Suppressor macrophage (primary cell): ENCODE results near the gene YTHDF2.
"Not testable (repeated sequence)": the region's sequence is repeated elsewhere in the genome, so short reads cannot be mapped to it uniquely, and the experiment has no call there.

Experiments
- DNase-seq, 4 experiments: peaks; one replicate each; pipeline ENCODE4 v3.0.0-alpha.2; 2020 to 2022

The YTHDF2 gene

DNA sequence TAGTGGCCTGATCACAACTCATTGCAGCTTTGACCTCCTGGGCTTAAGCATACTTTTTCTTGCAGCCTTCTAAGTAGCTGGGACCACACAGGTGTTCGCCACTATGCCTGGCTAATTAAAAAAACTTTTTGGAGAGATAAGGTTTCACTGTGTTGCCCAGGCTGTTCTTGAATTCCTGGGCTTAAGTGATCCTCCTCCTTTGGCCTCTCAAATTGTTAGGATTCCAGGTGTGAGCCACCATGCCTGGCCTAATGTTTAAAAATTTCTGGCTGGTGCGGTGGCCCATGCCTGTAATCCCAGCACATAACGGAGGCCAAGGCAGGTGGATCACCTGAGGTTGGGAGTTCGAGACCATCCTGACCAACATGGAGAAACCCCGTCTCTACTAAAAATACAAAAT is 24.4 kb downstream of the YTHDF2 start:
- DNase-seq, result no peak

DNA sequence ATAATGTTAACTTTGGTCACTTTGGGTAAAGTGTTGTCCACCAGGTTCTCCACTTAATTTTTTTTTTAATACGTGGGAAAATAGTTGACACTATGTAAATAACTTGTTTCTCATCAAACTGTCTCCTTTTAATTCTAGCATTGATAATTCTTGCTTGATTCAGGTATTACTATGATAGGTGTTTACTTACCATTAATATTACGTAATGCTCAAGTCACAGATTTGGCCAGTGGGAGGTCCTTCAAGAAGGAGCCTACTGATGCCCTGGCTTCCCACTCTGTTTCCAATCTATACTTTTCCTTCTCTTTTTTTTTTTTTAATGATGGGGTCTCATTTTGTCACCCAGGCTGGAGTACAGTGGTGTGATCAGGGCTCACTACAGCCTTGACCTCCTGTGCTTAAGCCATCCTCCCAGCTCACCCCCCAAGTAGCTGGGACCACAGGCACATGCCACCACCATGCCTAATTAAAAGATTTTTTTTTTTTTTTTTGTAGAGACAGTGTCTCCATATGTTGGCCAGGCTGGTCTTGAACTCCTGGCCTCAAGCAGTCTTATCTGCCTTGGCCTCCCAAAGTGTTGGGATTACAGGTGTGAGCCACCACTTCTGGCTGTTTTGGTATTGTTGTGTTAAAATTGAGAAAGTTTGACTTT is 29.9 kb downstream of the YTHDF2 start:
- DNase-seq, result no peak

DNA sequence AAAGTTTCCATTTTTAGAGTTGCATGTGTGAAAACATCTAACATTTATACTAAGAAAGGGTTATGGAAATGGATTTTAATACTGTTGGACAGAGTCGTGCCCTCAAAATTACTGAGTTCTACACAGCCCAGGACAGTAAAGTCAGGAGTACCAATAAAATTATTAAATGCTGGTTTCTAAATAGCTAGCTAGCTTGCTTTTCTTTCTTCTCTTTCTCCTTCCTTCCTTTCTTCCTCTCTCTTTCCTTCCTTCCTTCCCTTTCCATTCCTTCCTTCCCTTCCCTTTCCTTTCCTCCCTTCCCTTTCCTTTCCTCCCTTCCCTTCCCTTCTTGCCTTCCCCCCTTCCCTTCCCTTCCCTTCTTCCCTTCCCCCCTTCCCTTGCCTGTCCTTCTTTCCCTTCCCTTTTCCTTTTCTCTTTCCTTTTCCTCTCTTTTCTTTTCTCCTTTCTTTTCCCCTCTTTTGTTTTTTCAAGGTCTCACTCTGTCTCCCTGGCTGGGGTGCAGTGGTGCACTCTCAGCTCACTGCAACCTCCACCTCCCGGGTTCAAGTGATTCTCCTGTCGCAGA is 33.9 kb downstream of the YTHDF2 start:
- no peak for DNase-seq

DNA sequence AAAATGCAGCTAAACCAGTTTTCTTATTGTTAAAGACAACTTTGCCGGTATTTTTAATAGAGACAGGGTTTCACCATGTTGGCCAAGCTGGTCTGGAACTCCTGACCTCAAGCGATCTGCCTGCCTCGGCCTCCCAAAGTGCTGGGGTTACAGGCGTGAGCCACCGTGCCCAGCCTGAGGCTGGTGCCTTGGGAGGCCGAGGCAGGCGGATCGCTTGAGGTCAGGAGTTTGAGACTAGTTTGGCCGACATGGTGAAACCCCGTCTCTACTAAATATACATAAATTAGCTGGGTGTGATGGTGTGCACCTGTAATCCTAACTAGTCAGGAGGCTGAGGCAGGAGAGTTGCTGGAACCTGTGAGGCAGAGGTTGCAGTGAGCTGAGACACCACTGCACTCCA is 35.2 kb downstream of the YTHDF2 start:
- not testable (repeated sequence) for DNase-seq

DNA sequence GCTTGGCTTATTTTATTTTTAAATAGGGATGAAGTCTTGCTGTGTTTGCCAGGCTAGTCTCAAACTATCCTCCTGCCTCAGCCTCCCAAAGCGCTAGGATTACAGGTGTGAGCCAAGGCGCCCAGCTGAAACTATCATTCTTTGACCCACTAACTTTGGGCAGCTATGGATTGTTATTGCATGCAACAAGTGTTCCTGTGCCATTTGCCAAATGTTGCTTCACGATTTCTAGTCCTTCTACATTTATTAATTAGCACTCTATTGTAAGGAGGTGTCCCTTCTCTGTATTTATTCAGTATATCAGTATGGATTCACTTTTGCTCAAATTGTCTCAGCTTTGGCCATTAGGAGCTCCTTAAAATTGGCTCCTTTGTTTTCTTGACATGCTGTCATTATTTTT is 36.4 kb downstream of the YTHDF2 start:
- no peak for DNase-seq

DNA sequence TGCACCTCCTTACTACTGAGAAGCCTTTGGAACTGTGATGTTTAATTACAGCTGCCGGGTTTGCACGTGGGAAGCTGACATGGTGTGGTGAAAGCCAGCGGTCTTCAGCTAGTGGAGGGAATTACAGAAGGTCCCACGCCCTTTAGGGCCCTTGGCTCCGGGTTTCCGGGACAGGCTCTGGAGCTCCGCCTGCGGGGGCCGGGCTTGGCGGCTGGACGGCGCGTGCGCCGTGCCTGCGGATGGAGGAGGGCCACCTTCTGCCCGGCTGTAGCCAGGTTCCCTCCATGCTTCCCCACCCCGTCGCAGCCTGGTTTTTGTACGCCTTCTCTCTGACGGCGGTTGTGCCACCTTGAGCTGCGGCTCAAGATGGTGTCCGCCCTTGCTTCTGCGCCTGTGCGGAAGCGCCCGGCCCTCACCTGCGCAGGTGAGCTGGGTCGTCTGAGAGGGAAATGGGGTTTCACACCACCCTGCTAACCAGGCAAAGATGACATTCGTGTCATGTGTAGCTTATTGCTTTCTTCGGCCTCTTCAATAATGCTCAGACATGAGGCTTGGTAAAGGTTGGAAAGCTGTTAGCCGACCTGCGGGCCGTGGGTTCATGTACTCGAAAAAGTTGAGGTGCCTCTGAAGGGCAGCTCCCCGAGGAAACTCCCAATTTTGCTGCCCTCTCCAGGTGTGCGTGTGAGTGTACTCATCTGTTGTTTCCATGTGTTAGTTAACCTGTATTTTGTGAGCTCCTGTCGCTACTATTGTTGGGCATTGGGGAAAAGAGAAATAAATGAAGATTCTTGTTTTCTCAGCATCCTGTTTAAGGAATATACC is 38.6 kb downstream of the YTHDF2 start:
- DNase-seq, result peak; percentile 86 to 94 (median 92)

DNA sequence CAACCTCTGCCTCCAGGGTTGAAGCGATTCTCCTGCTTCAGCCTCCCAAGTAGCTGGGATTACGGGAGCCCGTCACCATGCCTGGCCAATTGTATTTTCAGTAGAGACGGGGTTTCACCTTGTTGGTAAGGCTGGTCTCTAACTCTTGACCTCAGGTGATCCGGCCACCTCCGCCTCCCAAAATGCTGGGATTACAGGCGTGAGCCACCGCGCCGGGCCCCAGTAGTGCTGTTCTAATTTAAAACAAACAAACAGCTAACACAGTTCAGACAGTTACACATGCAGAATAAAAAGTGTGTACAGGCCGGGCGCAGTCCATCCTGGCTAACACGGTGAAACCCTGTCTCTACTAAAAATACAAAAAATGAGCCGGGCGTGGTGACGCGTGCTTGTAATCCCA is 39.6 kb downstream of the YTHDF2 start:
- no peak for DNase-seq

DNA sequence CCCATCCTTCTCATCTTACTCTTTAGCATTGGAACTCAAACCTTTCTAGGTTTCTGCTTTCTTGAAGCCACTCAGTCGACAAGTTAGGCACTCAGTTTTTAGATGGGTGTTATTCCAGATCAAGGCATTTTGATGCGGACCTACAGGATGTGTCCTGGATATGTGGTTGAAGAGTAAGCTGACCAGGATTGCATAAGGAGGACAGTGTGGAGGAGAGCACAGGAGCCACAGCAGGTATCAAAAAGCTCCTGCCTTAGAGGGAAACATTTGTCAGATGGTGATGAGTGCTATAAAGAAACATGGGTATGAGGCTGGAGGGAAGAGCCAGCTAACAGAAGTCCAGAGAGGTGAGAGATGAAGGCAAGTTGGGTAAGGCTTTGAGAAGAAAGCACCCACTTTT is 41.3 kb downstream of the YTHDF2 start:
- no peak for DNase-seq

DNA sequence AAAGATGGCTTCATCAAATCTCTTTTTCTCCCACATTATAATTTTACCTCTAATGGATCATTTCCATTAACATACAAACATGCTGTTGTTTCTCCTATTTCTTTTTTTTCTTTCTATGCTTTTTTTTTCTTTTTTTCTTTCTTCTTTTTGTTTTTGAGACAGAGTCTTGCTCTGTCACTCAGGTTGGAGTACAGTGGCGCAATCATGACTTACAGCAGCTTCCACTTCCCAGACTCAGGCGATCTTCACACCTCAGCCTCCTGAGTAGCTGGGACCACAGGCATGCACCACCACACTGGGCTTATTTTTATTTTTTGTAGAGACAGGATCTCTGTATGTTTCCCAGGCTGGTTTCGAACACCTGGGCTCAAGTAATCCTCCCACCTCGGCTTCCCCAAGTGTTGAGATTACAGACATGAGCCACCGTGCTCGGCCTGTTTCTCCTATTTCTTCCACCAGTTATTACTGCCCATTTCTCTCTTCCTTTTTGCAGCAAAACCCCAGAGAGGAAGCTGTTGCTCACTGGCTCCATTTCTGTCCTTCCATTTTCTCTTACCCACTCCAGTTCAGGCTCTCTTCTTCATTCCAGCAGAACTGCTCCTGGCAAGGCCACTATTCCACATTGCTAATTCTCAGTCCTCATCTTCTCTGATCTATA is 43.1 kb downstream of the YTHDF2 start:
- DNase-seq, result peak; percentile 22 to 51 (median 36)

DNA sequence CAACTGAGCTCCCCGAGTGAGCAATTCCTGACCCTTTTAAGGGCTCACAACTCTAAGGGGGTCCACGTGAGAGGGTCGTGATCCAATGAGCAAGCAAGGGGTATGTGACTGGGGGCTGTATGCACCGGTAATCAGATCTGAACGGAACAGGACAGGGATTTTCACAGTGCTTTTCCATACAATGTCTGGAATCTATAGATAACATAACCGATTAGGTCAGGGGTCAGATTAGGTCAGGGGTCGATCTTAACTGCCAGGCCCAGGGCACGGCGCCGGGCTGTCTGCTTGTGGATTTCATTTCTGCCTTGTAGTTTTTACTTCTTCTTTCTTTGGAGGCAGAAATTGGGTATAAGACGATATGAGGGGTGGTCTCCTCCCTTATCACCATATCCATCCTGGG is 44.6 kb downstream of the YTHDF2 start:
- DNase-seq, result no peak

DNA sequence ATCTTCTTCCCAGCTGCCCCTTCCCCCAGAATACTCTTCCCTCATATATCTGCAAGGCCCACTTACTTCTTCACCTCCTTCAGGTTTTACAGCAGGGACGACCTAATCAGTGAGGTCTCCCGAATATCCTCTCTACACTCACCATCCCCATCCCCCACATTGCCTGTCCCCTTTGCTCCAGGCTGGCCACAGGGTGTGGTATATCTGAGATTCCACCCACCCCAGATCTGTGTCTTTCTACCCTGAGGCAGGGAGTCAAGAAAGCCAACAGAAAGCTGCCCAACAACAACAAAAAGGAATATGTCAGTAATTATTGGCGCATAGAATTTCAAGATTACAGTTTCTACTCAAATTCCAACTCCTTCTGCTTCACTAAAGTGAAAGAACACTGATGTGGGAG is 45.3 kb downstream of the YTHDF2 start:
- DNase-seq, result no peak

DNA sequence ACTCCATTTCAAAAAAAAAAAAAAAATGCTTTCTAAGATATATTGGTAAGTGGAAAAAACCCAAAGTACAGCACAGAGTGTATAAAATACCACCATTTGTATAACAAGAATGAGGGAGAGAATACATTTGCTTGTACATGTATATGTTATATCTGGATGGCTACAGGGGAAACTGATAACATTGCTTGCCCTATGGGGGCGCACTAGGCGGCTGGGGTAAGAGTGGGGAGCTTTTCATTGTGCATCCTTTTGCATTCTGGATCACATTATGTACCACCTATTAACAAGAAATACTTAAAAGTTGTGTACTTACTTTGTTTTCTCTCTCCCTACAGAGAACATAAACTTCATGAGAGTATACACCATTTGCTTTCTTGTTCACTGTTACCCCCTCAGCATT is 46.6 kb downstream of the YTHDF2 start:
- no peak for DNase-seq

DNA sequence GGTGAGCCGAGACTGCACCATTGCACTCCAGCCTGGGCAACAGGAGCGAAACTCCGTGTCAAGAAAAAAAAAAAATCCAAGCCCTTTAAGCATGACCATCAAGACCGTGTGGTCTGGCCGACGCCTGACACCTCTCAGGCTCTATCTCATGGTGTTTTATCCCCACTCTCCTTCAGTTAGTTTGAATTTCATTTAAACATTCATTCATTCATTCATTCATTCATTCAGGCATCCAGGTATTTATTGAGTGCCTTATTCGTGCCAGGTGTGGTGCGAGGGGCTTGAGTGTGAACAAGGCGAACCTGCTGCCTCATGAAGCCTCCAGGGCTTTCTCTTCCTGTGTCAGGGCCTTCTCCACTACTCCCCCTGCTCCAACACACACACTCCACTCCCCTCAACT is 52.7 kb downstream of the YTHDF2 start:
- DNase-seq, result no peak

DNA sequence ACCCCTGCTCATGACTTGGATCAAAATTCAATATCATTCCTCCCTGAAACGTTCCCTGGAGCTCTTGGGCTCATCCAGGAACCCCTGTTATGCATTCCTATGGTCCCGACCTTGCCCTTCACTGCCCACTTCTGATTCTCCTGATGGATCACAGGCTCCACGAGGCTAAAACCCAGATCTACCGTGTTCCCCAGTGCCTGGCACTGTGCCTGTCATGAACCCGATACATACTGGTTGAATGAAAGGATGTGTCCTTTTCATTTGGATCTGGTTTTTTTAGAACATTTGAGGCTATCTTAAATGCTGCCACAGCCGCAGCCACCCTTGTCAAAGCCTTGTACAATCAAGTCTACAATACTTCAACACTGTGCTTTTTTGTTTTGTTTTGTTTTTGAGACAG is 53.1 kb downstream of the YTHDF2 start:
- DNase-seq, result no peak

DNA sequence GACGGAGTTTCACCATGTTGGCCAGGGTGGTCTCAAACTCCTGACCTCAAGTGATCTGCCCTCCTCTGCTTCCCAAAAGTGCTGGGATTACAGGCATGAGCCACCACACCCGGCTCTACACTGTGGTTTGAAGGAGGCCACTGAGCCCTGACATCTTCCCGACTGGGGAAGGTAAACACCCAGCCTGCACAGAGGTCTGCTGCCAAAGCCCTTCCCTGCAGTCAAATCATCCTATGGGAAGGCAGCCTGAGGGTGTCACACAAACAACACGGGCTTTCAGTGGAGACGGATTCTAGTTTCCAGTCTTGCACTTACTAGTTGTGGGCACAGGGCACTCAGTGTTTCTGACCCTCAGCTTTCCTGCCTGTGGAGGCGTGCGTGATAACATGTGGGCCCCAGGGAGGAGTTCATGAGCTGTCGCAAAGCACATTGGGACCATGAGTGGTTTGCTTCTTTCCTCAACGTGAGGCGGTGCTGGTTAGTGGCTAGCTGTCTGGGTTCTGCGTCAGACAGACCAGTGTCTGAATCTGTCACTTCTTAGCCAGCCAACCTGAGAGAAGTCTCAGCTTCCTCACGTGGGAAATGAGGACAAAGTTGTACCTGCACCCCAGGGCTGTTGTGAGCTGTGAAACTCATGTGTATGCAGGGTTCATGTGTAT is 53.8 kb downstream of the YTHDF2 start:
- no peak for DNase-seq

DNA sequence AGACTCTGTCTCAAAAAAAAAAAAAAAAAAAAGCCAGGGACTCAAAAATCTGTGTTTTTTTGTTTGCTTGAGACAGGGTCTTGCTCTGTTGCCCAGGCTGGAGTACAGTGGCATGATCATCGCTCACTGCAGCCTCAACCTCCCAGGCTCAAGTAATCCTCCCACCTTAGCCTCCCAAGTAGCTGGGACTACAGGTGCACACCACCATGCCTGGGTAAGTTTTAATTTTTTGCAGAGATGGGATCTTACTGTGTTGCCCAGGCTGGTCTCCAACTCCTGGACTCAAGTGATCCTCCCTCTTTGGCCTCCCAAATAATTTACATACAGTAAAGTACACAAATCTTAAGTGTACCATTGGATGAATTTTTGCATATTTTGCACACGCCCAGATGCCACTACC is 55.2 kb downstream of the YTHDF2 start:
- DNase-seq, result not testable (repeated sequence)

DNA sequence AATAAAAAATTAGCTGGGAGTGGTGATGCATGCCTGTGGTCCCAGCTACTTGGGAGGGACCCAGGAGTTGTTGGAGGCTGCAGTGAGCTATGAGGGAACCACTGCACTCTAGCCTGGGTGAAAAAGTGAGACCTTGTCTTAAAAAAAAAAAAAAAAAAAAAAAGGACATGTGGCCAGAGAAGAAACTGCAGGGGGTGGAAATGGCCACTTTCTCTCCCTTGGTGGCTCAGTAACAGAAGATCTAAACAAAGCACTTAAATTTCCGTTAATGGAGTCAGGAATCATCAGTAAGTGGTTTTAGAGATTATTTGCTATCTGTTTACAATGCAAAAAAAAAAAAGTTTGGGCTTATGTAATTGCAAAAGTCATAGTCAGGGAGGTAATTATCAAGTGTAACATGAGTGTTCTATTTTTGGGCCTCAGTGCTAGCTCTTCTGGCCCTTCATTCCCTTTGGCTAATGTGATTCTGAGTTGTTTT is 55.9 kb downstream of the YTHDF2 start:
- DNase-seq, result no peak

DNA sequence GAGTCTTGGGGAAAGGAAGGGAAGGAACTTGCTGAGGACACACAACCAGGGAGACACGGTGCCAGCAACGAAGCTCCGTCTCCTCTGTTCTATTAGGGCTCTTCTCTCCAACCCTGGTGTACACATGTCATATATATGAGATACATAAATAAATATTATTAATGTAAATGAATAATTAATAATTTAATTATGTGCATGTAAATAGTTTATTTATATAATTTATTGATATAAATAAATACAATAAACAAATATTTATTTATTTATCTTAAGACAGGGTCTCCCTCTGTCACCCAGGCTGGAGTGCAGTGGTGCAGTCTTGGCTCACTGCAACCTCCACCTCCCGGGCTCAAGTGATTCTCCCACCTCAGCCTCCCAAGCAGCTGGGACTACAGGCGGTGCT is 57.8 kb downstream of the YTHDF2 start:
- not testable (repeated sequence) for DNase-seq

DNA sequence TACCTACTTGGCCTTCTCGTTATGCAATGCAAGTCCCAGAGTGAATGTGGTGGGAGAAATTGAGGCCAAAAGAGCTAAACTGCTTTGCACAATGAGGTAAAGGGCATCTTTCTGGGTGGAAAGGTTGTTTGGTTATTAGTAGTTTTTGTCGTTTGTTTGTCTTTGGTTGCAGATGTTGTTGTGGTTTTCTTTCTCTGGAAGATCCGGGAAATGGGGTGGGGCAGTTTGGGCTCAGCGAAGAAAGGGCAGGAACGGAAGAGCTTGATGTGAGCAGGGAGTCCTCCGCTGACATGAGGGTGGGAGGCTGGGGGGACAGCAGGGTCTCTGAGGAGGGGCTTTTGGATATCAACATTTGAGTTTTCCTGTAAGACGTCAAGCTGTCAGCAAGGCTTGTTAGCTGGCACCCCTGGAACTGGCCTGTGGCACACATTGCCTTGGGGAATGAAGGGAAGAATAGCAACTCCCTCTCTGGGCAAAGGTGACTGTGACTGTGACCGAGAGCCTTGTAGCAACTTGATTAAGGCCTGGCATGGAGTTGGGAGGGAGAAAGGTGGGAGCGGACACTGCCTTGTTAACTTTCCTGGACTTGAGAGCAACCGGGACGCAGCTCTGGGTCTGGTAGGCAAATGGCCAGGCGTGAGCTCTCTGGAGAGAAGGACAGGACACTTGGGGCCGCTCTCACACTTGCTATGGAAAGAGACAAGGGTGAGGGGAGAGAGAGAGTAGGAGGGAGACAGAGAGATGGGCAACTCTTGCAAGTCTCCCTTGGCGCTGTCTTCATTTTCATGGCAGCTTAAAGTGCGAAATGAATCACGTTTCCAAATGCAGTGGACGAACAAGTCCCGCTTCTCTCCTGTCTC is 59.8 kb downstream of the YTHDF2 start:
- DNase-seq, result no peak

DNA sequence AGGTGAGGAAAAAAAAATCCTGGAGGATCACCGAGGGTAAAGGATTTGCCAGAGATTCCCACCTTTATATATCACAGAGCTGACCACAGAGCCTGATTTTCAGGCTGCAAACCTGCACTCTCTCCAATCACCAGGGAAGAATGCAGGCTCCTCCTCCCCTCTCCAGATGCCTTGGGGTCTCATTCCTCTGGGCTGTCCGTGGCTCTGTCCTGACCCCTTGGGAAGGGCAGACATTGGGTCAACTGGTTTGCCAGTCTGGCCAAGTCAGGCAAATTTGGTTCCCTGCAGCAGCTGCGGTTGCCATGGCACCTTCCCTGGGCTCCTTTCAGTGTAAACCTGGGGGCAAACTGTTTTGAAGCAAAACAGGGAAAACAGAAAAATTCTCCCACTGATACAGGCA is 63.6 kb downstream of the YTHDF2 start:
- DNase-seq, result no peak

DNA sequence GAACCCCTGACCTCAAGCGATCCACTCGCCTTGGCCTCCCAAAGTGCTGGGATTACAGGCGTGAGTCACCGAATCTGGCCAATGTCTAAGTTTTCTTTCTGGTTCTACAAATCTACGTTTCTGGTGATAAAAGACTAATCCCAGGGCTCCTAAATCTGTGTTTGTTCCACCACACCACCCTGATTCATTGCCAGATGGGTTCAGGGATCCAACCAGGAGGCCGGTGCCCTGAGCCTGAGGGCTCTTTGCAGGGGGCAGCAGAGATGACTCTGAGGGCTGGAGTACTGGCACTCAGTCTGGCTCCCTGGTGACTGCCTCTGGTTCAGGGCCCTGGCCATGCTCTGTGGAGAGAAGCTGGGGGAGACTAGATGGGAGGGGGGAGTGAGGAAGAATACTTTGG is 64.7 kb downstream of the YTHDF2 start:
- DNase-seq, result no peak

DNA sequence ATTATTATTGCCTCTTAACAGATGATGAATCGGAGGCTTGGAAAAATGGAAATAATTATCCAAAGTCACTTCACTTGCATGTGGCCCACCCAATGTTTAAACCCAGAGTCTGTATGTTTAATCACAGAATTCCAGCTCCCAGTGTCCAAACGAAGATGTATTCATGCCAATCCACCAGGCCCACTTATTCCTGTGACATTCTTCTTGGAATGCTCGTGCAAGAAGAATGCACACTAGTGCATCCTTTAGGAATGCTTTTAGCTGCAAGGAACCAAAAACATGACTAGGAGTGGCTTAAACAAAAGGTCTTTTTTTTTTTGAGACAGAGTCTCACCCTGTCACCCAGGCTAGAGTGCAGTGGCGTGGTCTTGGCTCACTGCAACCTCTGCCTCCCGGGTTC is 66.3 kb downstream of the YTHDF2 start:
- no peak for DNase-seq
